Thoracic aorta (tissue), 2 donors: ENCODE data around the gene NAPG. TPM values are rescaled to one million over a fixed set of nuclear protein-coding genes. Genes with fewer than 3 reads are reported as not detected.
"Not testable (repeated sequence)": the region's sequence is repeated elsewhere in the genome, so short reads cannot be mapped to it uniquely, and the experiment has no call there.

ENCODE experiments used
- ATAC-seq: fragments of 150-250 bp; one replicate; pipeline ENCODE4 v1.8.0; 2017; ENCODE audit warnings: low read depth; ENCODE audit not compliant: insufficient number of reproducible peaks, low FRiP score
- DNase-seq: peaks from one replicate; pipeline ENCODE4 v3.0.0-alpha.2; 2020; ENCODE audit warnings: low spot score
- H3K27ac ChIP-seq, 2 donors: fragments of 200-600 bp; sonication (generic); 1 replicate in 1 of 2; 2 replicates in 1 of 2; pipeline ENCODE4 v1.5.1; 2016; ENCODE audit warnings: mild to moderate bottlenecking in 2 of 2, moderate library complexity in 2 of 2
- H3K27me3 ChIP-seq: fragments of 200-600 bp; sonication (generic); replicated peaks from 2 replicates; pipeline ENCODE4 v1.6.0; 2016; ENCODE audit warnings: mild to moderate bottlenecking; ENCODE audit not compliant: insufficient read depth
- H3K36me3 ChIP-seq: fragments of 200-600 bp; sonication (generic); one replicate; pipeline ENCODE4 v1.5.1; 2016
- H3K4me1 ChIP-seq, 2 donors: fragments of 200-600 bp; sonication (generic); 1 replicate in 1 of 2; 2 replicates in 1 of 2; pipeline versions ENCODE4 v1.5.1 to v1.6.0; 2016; ENCODE audit warnings: low read depth in 2 of 2, mild to moderate bottlenecking in 1 of 2; ENCODE audit not compliant: control insufficient read depth in 1 of 2
- H3K4me3 ChIP-seq: fragments of 200-600 bp; sonication (generic); 2 replicates; pipeline ENCODE4 v1.5.1; 2016; ENCODE audit warnings: mild to moderate bottlenecking
- H3K9me3 ChIP-seq: fragments of 200-600 bp; sonication (generic); 2 replicates; pipeline ENCODE4 v1.5.1; 2016
- CTCF ChIP-seq: fragments of 200-600 bp; sonication (generic); IDR thresholded peaks from one replicate; pipeline ENCODE4 v1.5.1; 2019; ENCODE audit warnings: antibody characterized with exemption
- total RNA-seq, 2 donors: library from RNA; depleted of rRNA; stranded (reverse); fragments of >200 nt; gene quantifications; one replicate each; pipeline versions ENCODE4 v1.1.0 to v1.2.3, GENCODE V29; 2016

NAPG gene
- total RNA-seq, 2 donors from 2014 or later: 30.1 to 47.8 TPM

DNA sequence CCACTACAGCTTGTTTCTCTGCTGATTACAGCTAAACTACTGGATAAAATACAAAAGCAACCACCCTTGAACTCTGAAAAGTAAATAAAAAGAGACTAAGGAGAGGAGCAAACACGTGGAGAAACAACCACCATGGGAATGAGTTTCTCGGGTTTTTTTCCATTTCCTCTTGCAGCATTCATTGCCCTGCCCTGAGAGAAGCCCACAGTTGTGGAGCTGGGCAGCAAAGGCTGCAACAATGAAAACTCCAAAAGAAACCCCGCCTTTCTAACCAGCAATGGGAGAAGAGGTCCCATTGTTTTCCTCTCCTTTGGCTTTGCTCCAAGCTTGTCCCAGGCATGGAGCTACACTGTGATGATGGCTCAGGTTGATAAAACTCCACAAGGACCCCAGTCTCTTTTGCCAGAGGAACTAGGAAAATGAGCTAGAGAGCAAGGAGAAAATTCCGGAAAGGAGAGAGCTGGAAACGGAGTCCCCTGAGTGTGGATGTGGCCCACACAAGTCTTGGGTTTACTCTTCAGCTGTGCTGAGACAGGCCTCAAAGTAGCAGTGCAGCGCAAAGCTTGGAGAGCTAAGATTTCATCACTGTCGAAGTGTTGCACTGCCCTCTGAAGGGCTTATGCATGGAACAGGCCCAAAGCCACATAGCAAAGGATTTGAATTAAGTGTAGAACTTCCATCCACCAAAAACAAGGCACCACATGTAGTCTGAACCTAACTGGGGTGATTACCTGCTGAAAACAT, 20.9 kb downstream of the NAPG start:
- Histone ChIP-seq H3K36me3 (peaks cover 45% of the 10 kb centered on the region), H3K4me1 (peaks cover 16 to 25% of the 10 kb centered on the region in 2 donors), H3K27ac (no peak overlapping the region)

GRCh38 chr18:10552226-10552625, 26.4 kb downstream of the NAPG start:
- ATAC-seq (no peak), DNase-seq (no peak)
- no peaks in the 10 kb centered on the region for H3K4me1 ChIP-seq
- H3K4me3 ChIP-seq: no peak overlapping the region
- peaks cover 60% of the 10 kb centered on the region for H3K36me3 ChIP-seq
- no peaks in the 10 kb centered on the region for H3K9me3 ChIP-seq
- no peak overlapping the region for H3K27ac ChIP-seq
- no peak for TF ChIP-seq CTCF
- no peaks in the 10 kb centered on the region for H3K27me3 ChIP-seq

More for the DNA sequence above, 20.9 kb downstream of the NAPG start:
- no peaks in the 10 kb centered on the region for H3K9me3 ChIP-seq
- no peak for TF ChIP-seq CTCF
- DNase-seq (no peak), ATAC-seq (no peak)
- no peak overlapping the region for H3K4me3 ChIP-seq
- no peaks in the 10 kb centered on the region for H3K27me3 ChIP-seq

- H3K36me3 ChIP-seq: peaks cover 38% of the 10 kb centered on the region
- H3K4me1 ChIP-seq, H3K27ac ChIP-seq, H3K27me3 ChIP-seq, H3K9me3 ChIP-seq, H3K4me3 ChIP-seq, ATAC-seq, DNase-seq: not testable (repeated sequence)
These were observed 30.4 kb downstream of the NAPG start for GRCh38 chr18:10556251-10556650.

DNA sequence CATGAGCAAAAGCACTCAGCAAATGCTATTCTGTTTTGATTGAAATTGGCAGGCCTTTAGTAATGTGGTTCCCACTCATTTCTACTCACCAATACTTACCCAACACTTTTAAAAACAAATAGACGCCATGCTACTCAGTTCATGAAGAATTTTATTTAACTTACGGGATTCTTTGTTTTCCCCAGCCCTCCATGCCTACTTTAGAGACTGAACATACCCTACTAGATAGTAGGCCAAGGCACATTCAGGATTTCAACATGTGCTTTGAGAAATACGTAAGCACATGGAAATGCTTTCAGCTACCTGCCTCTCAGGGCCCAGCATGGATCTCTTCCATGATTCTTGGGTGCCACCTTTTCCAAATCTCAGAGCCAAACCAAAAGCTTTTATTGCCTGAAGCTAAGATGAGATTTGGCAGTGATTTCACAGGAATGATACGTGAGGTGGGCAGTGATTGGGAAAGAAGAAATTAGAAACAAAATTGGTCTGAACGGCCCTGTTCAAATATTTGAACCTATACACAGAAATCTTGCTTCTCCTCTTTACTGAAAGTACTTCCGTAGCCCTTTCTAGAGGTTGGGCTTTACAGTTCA, 31.4 kb downstream of the NAPG start:
- no peak for ATAC-seq
- peaks cover 32% of the 10 kb centered on the region for H3K36me3 ChIP-seq

GRCh38 chr18:10558243-10558966, 32.6 kb downstream of the NAPG start:
- TF ChIP-seq CTCF: no peak
- Histone ChIP-seq H3K27me3 (no peaks in the 10 kb centered on the region), H3K27ac (no peak overlapping the region), H3K9me3 (no peaks in the 10 kb centered on the region), H3K4me1 (peaks cover 0 to 20% of the 10 kb centered on the region in 2 donors), H3K36me3 (peaks cover 26% of the 10 kb centered on the region), H3K4me3 (no peak overlapping the region)
- ATAC-seq (no peak), DNase-seq (no peak)

More for the DNA sequence above, 31.4 kb downstream of the NAPG start:
- Histone ChIP-seq H3K4me1 (peaks cover 0 to 8% of the 10 kb centered on the region in 2 donors), H3K9me3 (no peaks in the 10 kb centered on the region), H3K27ac (no peak overlapping the region), H3K4me3 (no peak overlapping the region), H3K27me3 (no peaks in the 10 kb centered on the region)
- no peak for DNase-seq
- no peak for TF ChIP-seq CTCF
